ENCODE measurements around the gene TUBB4B.

GRCh38 chr9:137224830-137225694, 16.0 kb upstream of the TUBB4B start, which contains the start of gene CYSRT1:
- TF ChIP-seq POLR2A (IDR thresholded peaks at IDR 0.05) (no peak), CTCF (IDR thresholded peaks at IDR 0.05) (no peak)

Data from lower leg skin (tissue), 3 donors.